Endothelial cell of umbilical vein (primary cell): ENCODE results near the gene ABHD8. TPM values are rescaled to one million over a fixed set of nuclear protein-coding genes. Genes with fewer than 3 reads are reported as not detected.

Experiments
- BruUV-seq: library from RNA; stranded (reverse); fragments of 400-500 nt; replicated peaks from 2 replicates; lab custom pipeline; 2021; lab: Mats Ljungman, UMichigan
- CTCF ChIA-PET: fragments of 300-600, 350-600 bp; sonication (Branson Sonifier 250); formaldehyde crosslinking; loops from one replicate; lab custom pipeline; 2021; ENCODE audit warnings: antibody characterized with exemption, inconsistent platforms; lab: Charles Lee
- POLR2A ChIA-PET: fragments of 300-600, 350-600 bp; sonication (Branson Sonifier 250); formaldehyde crosslinking; loops from one replicate; lab custom pipeline; 2021; ENCODE audit warnings: antibody characterized with exemption, inconsistent platforms; lab: Charles Lee
- DNase-seq: peaks from one replicate; pipeline ENCODE4 v3.0.0-alpha.2; 2011; ENCODE audit warnings: low read depth, low spot score
- FAIRE-seq: peaks from 2 replicates; lab custom pipeline; 2011; peaks lifted over from hg19 to GRCh38; lab: Jason Lieb, UNC
- H2AFZ ChIP-seq: 2 replicates; pipeline ENCODE4 v1.6.0; 2012; ENCODE audit warnings: low read depth, low read length, control low read depth, inconsistent platforms
- H3K27ac ChIP-seq: 2 replicates; pipeline ENCODE4 v1.5.1; 2011; ENCODE audit warnings: low read depth, mild to moderate bottlenecking, control low read depth, low read length, moderate library complexity; ENCODE audit not compliant: insufficient read depth
- H3K27me3 ChIP-seq, 2 experiments: 2 replicates each; pipeline versions ENCODE4 v1.6.0 to v1.6.1; 2011; ENCODE audit warnings: low read length in 2 of 2, mixed read lengths in 1 of 2; ENCODE audit not compliant: control insufficient read depth in 2 of 2, insufficient read depth in 2 of 2
- H3K36me3 ChIP-seq, 2 experiments: 2 replicates in 1 of 2; 3 replicates in 1 of 2; pipeline ENCODE4 v1.5.1; 2011; ENCODE audit warnings: low read length in 2 of 2, mild to moderate bottlenecking in 1 of 2, moderate library complexity in 1 of 2; ENCODE audit not compliant: control insufficient read depth in 2 of 2, insufficient read depth in 2 of 2; ENCODE audit errors: extremely low read depth in 1 of 2
- H3K4me1 ChIP-seq: 3 replicates; pipeline ENCODE4 v1.5.1; 2011; ENCODE audit warnings: mild to moderate bottlenecking, low read length; ENCODE audit not compliant: control insufficient read depth, insufficient read depth; ENCODE audit errors: extremely low read depth
- H3K4me2 ChIP-seq: 2 replicates; pipeline ENCODE4 v1.6.1; 2011; ENCODE audit warnings: low read length, control low read depth, mixed read lengths; ENCODE audit not compliant: insufficient read depth
- H3K4me3 ChIP-seq, 3 experiments: fragments of 200-600 bp in 1 of 3; sonication (generic), shearing (Covaris generic) in 1 of 3; replicated peaks in 1 of 3; 2 replicates each; pipeline ENCODE4 v1.5.1; 2011 to 2016; ENCODE audit warnings: control low read depth in 3 of 3, low read length in 3 of 3, mild to moderate bottlenecking in 2 of 3, inconsistent platforms in 1 of 3, low read depth in 1 of 3, moderate library complexity in 1 of 3; ENCODE audit not compliant: insufficient read depth in 1 of 3
- H3K79me2 ChIP-seq: 2 replicates; pipeline ENCODE4 v1.6.0; 2012; ENCODE audit warnings: low read length, inconsistent platforms; ENCODE audit not compliant: control insufficient read depth, insufficient read depth
- H3K9ac ChIP-seq: replicated peaks from 2 replicates; pipeline ENCODE3; 2011; ENCODE audit warnings: low read length, control low read depth; ENCODE audit not compliant: insufficient read depth; ENCODE audit errors: extremely low read depth
- H3K9me1 ChIP-seq: replicated peaks from 3 replicates; pipeline ENCODE4 v1.6.0; 2011; ENCODE audit warnings: mild to moderate bottlenecking, low read length; ENCODE audit not compliant: control insufficient read depth, insufficient read depth; ENCODE audit errors: extremely low read depth
- H3K9me3 ChIP-seq: replicated peaks from 2 replicates; pipeline ENCODE4 v1.5.1; 2012; ENCODE audit warnings: low read length, inconsistent platforms; ENCODE audit not compliant: control insufficient read depth, insufficient read depth
- H4K20me1 ChIP-seq: replicated peaks from 2 replicates; pipeline ENCODE3; 2011; ENCODE audit warnings: mild to moderate bottlenecking, low read length; ENCODE audit not compliant: control insufficient read depth, insufficient read depth; ENCODE audit errors: extremely low read depth
- EZH2 ChIP-seq: IDR thresholded peaks from 2 replicates; pipeline ENCODE4 v1.6.1; 2012; ENCODE audit warnings: borderline replicate concordance, low read depth, mild to moderate bottlenecking, moderate library complexity, low read length, inconsistent platforms; ENCODE audit not compliant: severe bottlenecking
- FOS ChIP-seq: IDR thresholded peaks from 2 replicates; pipeline ENCODE4 v1.6.1; 2011; ENCODE audit warnings: mild to moderate bottlenecking, low read length, moderate library complexity, borderline replicate concordance; ENCODE audit not compliant: insufficient read depth
- GATA2 ChIP-seq: IDR thresholded peaks from 2 replicates; pipeline ENCODE4 v1.7.0; 2011; ENCODE audit warnings: low read depth, mild to moderate bottlenecking, moderate library complexity, mixed read lengths, low read length; ENCODE audit not compliant: insufficient read length, insufficient read depth
- JUN ChIP-seq: IDR thresholded peaks from 2 replicates; pipeline ENCODE4 v1.6.1; 2011; ENCODE audit warnings: borderline replicate concordance, low read depth; ENCODE audit not compliant: insufficient read length, insufficient read depth
- dilution Hi-C: fragments of 300-500 bp; cut with MboI; formaldehyde crosslinking; loops from one replicate; pipeline ENCODE4 v1.15.0; 2019; ENCODE audit warnings: low sequenced_read_pairs; ENCODE audit not compliant: extremely low pct_ligation_motif_present
- intact Hi-C: fragments of 100-400 bp; cut with micrococcal nuclease; formaldehyde crosslinking; loops from one replicate; pipeline ENCODE4 v1.10.0; 2022
- polyA plus RNA-seq, 4 experiments: library from polyadenylated mRNA; depleted of rRNA in 3 of 4; stranded (reverse) in 3 of 4; unstranded in 1 of 4; fragments of >200 nt; gene quantifications; 2 replicates each; pipeline versions ENCODE4 v1.2.1 to v1.2.3, GENCODE V29; 2011 to 2012; ENCODE audit warnings: missing spikeins in 1 of 4
- total RNA-seq: library from RNA; stranded (reverse); gene quantifications from 2 replicates; pipeline ENCODE4 v1.2.3, GENCODE V29; 2021
- TF ChIP-seq, protein P1 (sequence below), 2 donors: IDR thresholded peaks; 1 replicate in 1 of 2; 2 replicates in 1 of 2; pipeline ENCODE4 v1.5.1; 2011; ENCODE audit warnings: low read length in 2 of 2, mild to moderate bottlenecking in 2 of 2, moderate library complexity in 2 of 2, control low read depth in 1 of 2, inconsistent platforms in 1 of 2, low read depth in 1 of 2; ENCODE audit not compliant: insufficient read depth in 1 of 2; ENCODE audit errors: extremely low read depth in 1 of 2

ABHD8 gene
- total and polyA plus RNA-seq, 2 donors (not counting 3 experiments of a cell fraction or from before 2014, with no cell fraction given) = 5.9 to 8.7 TPM

DNA sequence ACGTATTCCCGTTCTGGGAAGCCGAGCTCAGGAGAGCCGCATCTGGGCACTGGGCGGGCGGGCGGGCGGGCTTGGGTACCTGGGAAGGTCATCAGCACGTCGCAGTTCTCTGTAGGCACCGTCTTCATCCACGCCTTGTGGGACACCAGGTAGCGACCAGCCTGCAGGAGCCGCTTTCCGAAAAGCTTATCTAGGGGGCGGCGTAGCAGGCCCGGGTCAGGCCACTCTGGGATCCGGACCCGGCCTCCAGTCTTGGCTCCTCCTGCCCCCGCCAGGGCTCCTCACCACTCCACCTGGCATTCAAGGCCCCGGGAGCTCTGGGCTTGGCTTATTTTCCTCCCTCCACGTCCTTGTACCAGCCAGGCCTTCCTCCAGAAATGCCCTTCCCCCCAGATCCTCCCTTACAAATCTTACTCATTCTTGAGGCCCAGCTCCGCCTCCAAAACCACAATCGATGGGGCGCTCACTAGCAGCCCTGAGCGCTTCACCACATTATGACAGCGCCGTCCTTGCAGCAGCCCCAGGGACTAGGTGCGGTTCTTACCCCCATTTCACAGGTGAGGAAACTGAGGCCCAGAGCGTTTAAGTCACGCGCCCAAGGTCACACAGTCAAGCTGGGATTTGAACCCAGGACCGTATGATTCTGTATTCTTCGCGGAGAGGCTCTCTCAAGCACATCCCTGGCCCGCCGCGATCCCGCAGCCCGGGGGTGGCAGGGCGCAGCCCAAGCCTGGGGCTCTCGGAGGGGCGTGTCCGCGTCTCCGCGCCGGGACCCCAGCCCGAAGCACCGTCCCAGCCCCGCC, 30.6 kb upstream of the ABHD8 start:
- Histone ChIP-seq H3K79me2 (peaks cover 4% of the 10 kb centered on the region), H2AFZ (peak overlapping the region; percentile 89), H3K4me3 (peak overlapping the region; percentile 26 to 55 (median 46)), H4K20me1 (no peaks in the 10 kb centered on the region), H3K36me3 (no peaks in the 10 kb centered on the region), H3K4me1 (peaks cover 20% of the 10 kb centered on the region), H3K9ac (peak overlapping the region; percentile 27), H3K4me2 (peak overlapping the region; percentile 69), H3K9me3 (no peaks in the 10 kb centered on the region), H3K27me3 (peaks cover 4 to 18% of the 10 kb centered on the region in 2 experiments), H3K9me1 (no peaks in the 10 kb centered on the region), H3K27ac (no peak overlapping the region)
- CTCF ChIA-PET = interaction anchor here (1.0 to 2.6 kb wide), 5 partner anchors 13 to 56 kb away, joined by 3 to 12 read pairs (median 5); partner anchors contain the start of gene MRPL34
- no peak for FAIRE-seq
- no TSS peak for BruUV-seq
- intact Hi-C loops (no loop called here), dilution Hi-C loops (no loop called here)
- POLR2A ChIA-PET = interaction anchor here (0.5 kb wide), 1 partner anchor 662 kb away, joined by 4 read pairs; no protein-coding TSS in a partner anchor
- TF ChIP-seq EZH2 = no peak
- no peak for DNase-seq

GRCh38 chr19:17332677-17333581, 29.7 kb upstream of the ABHD8 start:
- H3K9me3 ChIP-seq = no peaks in the 10 kb centered on the region
- H3K36me3 ChIP-seq = no peaks in the 10 kb centered on the region
- no peaks in the 10 kb centered on the region for H4K20me1 ChIP-seq
- no peak for FAIRE-seq
- no peak overlapping the region for H2AFZ ChIP-seq
- no peaks in the 10 kb centered on the region for H3K9me1 ChIP-seq
- peak; percentile 45 for DNase-seq
- ChIA-PET POLR2A (interaction anchor here (0.5 kb wide), 1 partner anchor 663 kb away, joined by 4 read pairs; no protein-coding TSS in a partner anchor), CTCF (interaction anchor here (0.6 to 2.5 kb wide), 3 partner anchors 28 to 53 kb away, joined by 3 to 12 read pairs (median 4); partner anchors contain the start of gene MRPL34)
- H3K4me2 ChIP-seq = no peak overlapping the region
- H3K9ac ChIP-seq = no peak overlapping the region
- TF ChIP-seq, protein P1, sequence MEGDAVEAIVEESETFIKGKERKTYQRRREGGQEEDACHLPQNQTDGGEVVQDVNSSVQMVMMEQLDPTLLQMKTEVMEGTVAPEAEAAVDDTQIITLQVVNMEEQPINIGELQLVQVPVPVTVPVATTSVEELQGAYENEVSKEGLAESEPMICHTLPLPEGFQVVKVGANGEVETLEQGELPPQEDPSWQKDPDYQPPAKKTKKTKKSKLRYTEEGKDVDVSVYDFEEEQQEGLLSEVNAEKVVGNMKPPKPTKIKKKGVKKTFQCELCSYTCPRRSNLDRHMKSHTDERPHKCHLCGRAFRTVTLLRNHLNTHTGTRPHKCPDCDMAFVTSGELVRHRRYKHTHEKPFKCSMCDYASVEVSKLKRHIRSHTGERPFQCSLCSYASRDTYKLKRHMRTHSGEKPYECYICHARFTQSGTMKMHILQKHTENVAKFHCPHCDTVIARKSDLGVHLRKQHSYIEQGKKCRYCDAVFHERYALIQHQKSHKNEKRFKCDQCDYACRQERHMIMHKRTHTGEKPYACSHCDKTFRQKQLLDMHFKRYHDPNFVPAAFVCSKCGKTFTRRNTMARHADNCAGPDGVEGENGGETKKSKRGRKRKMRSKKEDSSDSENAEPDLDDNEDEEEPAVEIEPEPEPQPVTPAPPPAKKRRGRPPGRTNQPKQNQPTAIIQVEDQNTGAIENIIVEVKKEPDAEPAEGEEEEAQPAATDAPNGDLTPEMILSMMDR (IDR thresholded peaks at IDR 0.05; ENCODE audit: extremely low read depth in 1 of 2, insufficient read depth in 1 of 2, low read depth in 1 of 2, low read length in 2 of 2) = no peak
- TF ChIP-seq JUN = no peak
- TF ChIP-seq FOS = no peak
- no peak for TF ChIP-seq GATA2
- TF ChIP-seq EZH2 = no peak
- H3K4me1 ChIP-seq = peaks cover 20% of the 10 kb centered on the region
- no peak overlapping the region for H3K4me3 ChIP-seq
- dilution Hi-C loops = no loop called here
- no peaks in the 10 kb centered on the region for H3K79me2 ChIP-seq
- intact Hi-C loops = no loop called here
- BruUV-seq = no TSS peak
- H3K27me3 ChIP-seq = peaks cover 4 to 19% of the 10 kb centered on the region in 2 experiments
- H3K27ac ChIP-seq = no peak overlapping the region
